Activated naive CD4-positive, alpha-beta T cell treated with anti-CD3 and anti-CD28 coated beads, Interleukin-2, amount 50 U/mL, for 16 hours (primary cell): ENCODE results near the gene FMNL2.
"Not testable (repeated sequence)": the region's sequence is repeated elsewhere in the genome, so short reads cannot be mapped to it uniquely, and the experiment has no call there.

Experiments
- DNase-seq: peaks from one replicate; pipeline ENCODE4 v3.0.0-alpha.2; 2020

FMNL2 gene

GRCh38 chr2:152376385-152376784 is 41.4 kb downstream of the FMNL2 start:
- no peak for DNase-seq

GRCh38 chr2:152376968-152377367 is 42.0 kb downstream of the FMNL2 start:
- DNase-seq = no peak

GRCh38 chr2:152379089-152379488 is 44.1 kb downstream of the FMNL2 start:
- DNase-seq = no peak

- no peak for DNase-seq
Observed at GRCh38 chr2:152380261-152381055, 45.5 kb downstream of the FMNL2 start.

- DNase-seq = no peak
Observed at GRCh38 chr2:152383702-152384101, 48.7 kb downstream of the FMNL2 start.

- DNase-seq = no peak
Observed at GRCh38 chr2:152384992-152385391, 50.0 kb downstream of the FMNL2 start.

- DNase-seq = no peak
Observed at GRCh38 chr2:152385650-152386049, 50.7 kb downstream of the FMNL2 start.

- no peak for DNase-seq
Observed at GRCh38 chr2:152386266-152386665, 51.3 kb downstream of the FMNL2 start.

- DNase-seq = no peak
Observed at GRCh38 chr2:152387041-152387440, 52.1 kb downstream of the FMNL2 start.

GRCh38 chr2:152388269-152388668 is 53.3 kb downstream of the FMNL2 start:
- DNase-seq = not testable (repeated sequence)

GRCh38 chr2:152389483-152389882 is 54.5 kb downstream of the FMNL2 start:
- no peak for DNase-seq

GRCh38 chr2:152390837-152391236 is 55.9 kb downstream of the FMNL2 start:
- no peak for DNase-seq

GRCh38 chr2:152391318-152391717 is 56.3 kb downstream of the FMNL2 start:
- DNase-seq = no peak

GRCh38 chr2:152393377-152393776 is 58.4 kb downstream of the FMNL2 start:
- no peak for DNase-seq

- no peak for DNase-seq
Observed at GRCh38 chr2:152394326-152394725, 59.4 kb downstream of the FMNL2 start.

- DNase-seq = no peak
Observed at GRCh38 chr2:152395103-152395502, 60.1 kb downstream of the FMNL2 start.

- DNase-seq = no peak
Observed at GRCh38 chr2:152395572-152395971, 60.6 kb downstream of the FMNL2 start.

GRCh38 chr2:152396051-152396511 is 61.1 kb downstream of the FMNL2 start:
- DNase-seq = no peak

- no peak for DNase-seq
Observed at GRCh38 chr2:152396763-152397162, 61.8 kb downstream of the FMNL2 start.

- DNase-seq = no peak
Observed at GRCh38 chr2:152399003-152399402, 64.0 kb downstream of the FMNL2 start.

GRCh38 chr2:152400607-152401214 is 65.7 kb downstream of the FMNL2 start:
- no peak for DNase-seq

- DNase-seq = no peak
Observed at GRCh38 chr2:152402780-152403759, 68.1 kb downstream of the FMNL2 start.
